Ascending aorta (tissue), 2 donors: ENCODE data around the gene PPP6R1. TPM values are rescaled to one million over a fixed set of nuclear protein-coding genes. Genes with fewer than 3 reads are reported as not detected.

Source experiments
- DNase-seq, 2 donors: peaks; one replicate each; pipeline ENCODE4 v3.0.0-alpha.2; 2019; ENCODE audit warnings: low spot score in 2 of 2
- H3K27ac ChIP-seq, 2 donors: fragments of 200-600 bp; sonication (generic); one replicate each; pipeline ENCODE4 v1.5.1; 2016 to 2017; ENCODE audit warnings: mild to moderate bottlenecking in 1 of 2
- H3K27me3 ChIP-seq: fragments of 200-600 bp; sonication (generic); one replicate; pipeline ENCODE4 v1.5.1; 2017
- H3K36me3 ChIP-seq, 2 donors: fragments of 200-600 bp; sonication (generic); one replicate each; pipeline ENCODE4 v1.5.1; 2016
- H3K4me1 ChIP-seq, 2 donors: fragments of 200-600 bp; sonication (generic); one replicate each; pipeline ENCODE4 v1.5.1; 2016 to 2017; ENCODE audit warnings: mild to moderate bottlenecking in 1 of 2
- H3K4me3 ChIP-seq, 2 donors: fragments of 200-600 bp; sonication (generic); one replicate each; pipeline ENCODE4 v1.5.1; 2016 to 2017; ENCODE audit warnings: mild to moderate bottlenecking in 1 of 2
- H3K9me3 ChIP-seq, 2 donors: fragments of 200-600 bp; sonication (generic); one replicate each; pipeline ENCODE4 v1.5.1; 2016
- CTCF ChIP-seq, 3 experiments: fragments of 200-600 bp in 2 of 3; fragments of 450-650 bp in 1 of 3; sonication (generic) in 2 of 3; IDR thresholded peaks; one replicate each; pipeline ENCODE4 v1.5.1; 2016 to 2019; ENCODE audit warnings: antibody characterized with exemption in 3 of 3, mild to moderate bottlenecking in 1 of 3, moderate library complexity in 1 of 3
- intact Hi-C: fragments of 100-400 bp; cut with DNase I; formaldehyde crosslinking; loops from one replicate; pipeline ENCODE4 v1.15.1; 2023
- total RNA-seq: library from RNA; depleted of rRNA; stranded (reverse); fragments of >200 nt; gene quantifications from one replicate; pipeline ENCODE4 v1.1.0, GENCODE V29; 2016

Gene PPP6R1
- total RNA-seq, 1 donor from 2014 or later = 68.3 TPM

DNA sequence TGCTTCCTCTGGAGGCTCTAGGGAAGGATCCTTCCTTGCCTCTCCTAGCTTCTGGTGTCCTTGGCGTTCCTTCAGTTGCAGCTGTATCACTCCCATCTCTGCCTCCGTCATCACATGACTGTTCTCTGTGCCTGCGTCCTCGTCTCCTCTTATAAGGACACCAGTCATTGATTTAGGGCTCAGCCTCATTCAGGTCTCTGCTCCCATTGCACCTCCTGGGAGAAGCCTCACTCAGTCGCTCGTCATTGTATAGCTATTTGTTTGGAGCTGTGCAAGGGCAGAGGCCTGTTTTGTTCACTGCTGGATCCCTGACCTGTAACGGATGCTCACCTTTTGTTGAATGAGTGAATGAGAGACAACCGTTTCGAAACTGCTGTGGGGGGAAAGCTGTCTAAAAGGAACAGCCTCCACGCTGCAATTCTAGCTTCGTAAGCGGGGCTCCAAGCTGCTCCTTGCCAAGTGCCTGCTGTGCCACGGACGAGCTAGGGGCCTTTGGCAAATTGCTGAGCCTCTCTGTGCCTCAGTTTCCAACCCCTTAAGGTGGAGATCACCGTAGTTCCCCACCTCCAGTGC, 42.2 kb upstream of the PPP6R1 start:
- intact Hi-C loops = loop anchor here (2.0 to 5.0 kb wide), 3 partner anchors 38 to 201 kb away; partner anchors contain the start of genes KMT5C, RPL28 and TMEM238
- Histone ChIP-seq H3K9me3 (no peaks in the 10 kb centered on the region), H3K4me3 (peak overlapping the region in 1 of 2 donors; percentile 52), H3K27ac (no peak overlapping the region), H3K27me3 (no peaks in the 10 kb centered on the region), H3K36me3 (peaks cover 3 to 13% of the 10 kb centered on the region in 2 donors), H3K4me1 (peaks cover 0 to 7% of the 10 kb centered on the region in 2 donors)
- no peak for DNase-seq
- TF ChIP-seq CTCF (IDR thresholded peaks at IDR 0.05) = no peak

GRCh38 chr19:55299991-55300390, 41.2 kb upstream of the PPP6R1 start:
- H3K27me3 ChIP-seq = no peaks in the 10 kb centered on the region
- H3K4me1 ChIP-seq = peaks cover 0 to 7% of the 10 kb centered on the region in 2 donors
- no peaks in the 10 kb centered on the region for H3K9me3 ChIP-seq
- no peak overlapping the region for H3K27ac ChIP-seq
- no peak for DNase-seq
- no peak overlapping the region for H3K4me3 ChIP-seq
- intact Hi-C loops = loop anchor here (2.0 to 5.0 kb wide), 3 partner anchors 39 to 202 kb away; partner anchors contain the start of genes KMT5C, RPL28 and TMEM238
- H3K36me3 ChIP-seq = peaks cover 6 to 16% of the 10 kb centered on the region in 2 donors
- no peak for TF ChIP-seq CTCF (IDR thresholded peaks at IDR 0.05)

GRCh38 chr19:55297267-55297666, 38.5 kb upstream of the PPP6R1 start:
- peaks cover 4 to 24% of the 10 kb centered on the region in 2 donors for H3K36me3 ChIP-seq
- H3K27ac ChIP-seq = no peak overlapping the region
- H3K4me1 ChIP-seq = peaks cover 0 to 7% of the 10 kb centered on the region in 2 donors
- DNase-seq = no peak
- H3K4me3 ChIP-seq = no peak overlapping the region
- H3K9me3 ChIP-seq = no peaks in the 10 kb centered on the region
- no peak for TF ChIP-seq CTCF (IDR thresholded peaks at IDR 0.05)
- no peaks in the 10 kb centered on the region for H3K27me3 ChIP-seq
- intact Hi-C loops = no loop called here

GRCh38 chr19:55289117-55289796, 30.4 kb upstream of the PPP6R1 start:
- intact Hi-C loops = loop anchor here (10.0 kb wide), 1 partner anchor 316 kb away; the partner anchor contains the start of genes ZNF524 and ZNF865
- H3K27me3 ChIP-seq = no peaks in the 10 kb centered on the region
- H3K27ac ChIP-seq = no peak overlapping the region
- peaks cover 9 to 10% of the 10 kb centered on the region in 2 donors for H3K36me3 ChIP-seq
- H3K4me3 ChIP-seq = no peak overlapping the region
- peaks cover 9 to 10% of the 10 kb centered on the region in 2 donors for H3K4me1 ChIP-seq
- DNase-seq = no peak
- TF ChIP-seq CTCF (IDR thresholded peaks at IDR 0.05) = no peak
- no peaks in the 10 kb centered on the region for H3K9me3 ChIP-seq

GRCh38 chr19:55287361-55288079, 28.7 kb upstream of the PPP6R1 start:
- H3K27me3 ChIP-seq = no peaks in the 10 kb centered on the region
- DNase-seq = no peak
- no peaks in the 10 kb centered on the region for H3K9me3 ChIP-seq
- no peak overlapping the region for H3K4me3 ChIP-seq
- peaks cover 9 to 13% of the 10 kb centered on the region in 2 donors for H3K4me1 ChIP-seq
- intact Hi-C loops = loop anchor here (10.0 kb wide), 1 partner anchor 317 kb away; the partner anchor contains the start of genes ZNF524 and ZNF865
- H3K36me3 ChIP-seq = peaks cover 3 to 10% of the 10 kb centered on the region in 2 donors
- no peak for TF ChIP-seq CTCF (IDR thresholded peaks at IDR 0.05)
- no peak overlapping the region for H3K27ac ChIP-seq
